DOHH2 (cell line): ENCODE data around the gene NOXA1.

Source experiments
- H3F3A ChIP-seq: fragments of 200-600 bp; sonication (generic), shearing (Covaris generic); 2 replicates; pipeline ENCODE4 v1.6.0; 2016; ENCODE audit warnings: antibody characterized with exemption, mild to moderate bottlenecking; ENCODE audit not compliant: control insufficient read depth, insufficient read depth
- H3K27ac ChIP-seq: fragments of 200-600 bp; sonication (generic); 2 replicates; pipeline ENCODE4 v1.5.1; 2014; ENCODE audit warnings: low read depth, mild to moderate bottlenecking, low read length, moderate library complexity
- H3K27me3 ChIP-seq: fragments of 200-600 bp; sonication (generic); 2 replicates; pipeline ENCODE4 v1.6.1; 2014; ENCODE audit warnings: mild to moderate bottlenecking, low read length, mixed read lengths; ENCODE audit not compliant: control insufficient read depth
- H3K36me3 ChIP-seq: fragments of 200-600 bp; sonication (generic); 2 replicates; pipeline ENCODE4 v1.6.1; 2014; ENCODE audit warnings: mild to moderate bottlenecking, low read length, moderate library complexity, mixed read lengths; ENCODE audit not compliant: control insufficient read depth
- H3K4me1 ChIP-seq: fragments of 200-600 bp; sonication (generic); 2 replicates; pipeline ENCODE4 v1.6.1; 2014; ENCODE audit warnings: mild to moderate bottlenecking, low read length, mixed read lengths; ENCODE audit not compliant: control insufficient read depth
- H3K4me2 ChIP-seq: fragments of 200-600 bp; sonication (generic); 2 replicates; pipeline ENCODE4 v1.6.0; 2014; ENCODE audit warnings: mild to moderate bottlenecking, low read length, moderate library complexity
- H3K4me3 ChIP-seq: fragments of 200-600 bp; sonication (generic); 2 replicates; pipeline ENCODE4 v1.5.1; 2014; ENCODE audit warnings: mild to moderate bottlenecking, low read length, mixed read lengths
- H3K79me2 ChIP-seq: fragments of 200-600 bp; sonication (generic); 2 replicates; pipeline ENCODE4 v1.6.1; 2014; ENCODE audit warnings: mild to moderate bottlenecking, low read length, mixed read lengths; ENCODE audit not compliant: control insufficient read depth
- H3K9me2 ChIP-seq: fragments of 200-600 bp; sonication (generic); replicated peaks from 2 replicates; pipeline ENCODE4 v1.6.1; 2014; ENCODE audit warnings: mild to moderate bottlenecking, low read length, mixed read lengths; ENCODE audit not compliant: control insufficient read depth
- H3K9me3 ChIP-seq: fragments of 200-600 bp; sonication (generic); 2 replicates; pipeline ENCODE4 v1.6.1; 2014; ENCODE audit warnings: antibody characterized with exemption, low read length, mixed read lengths; ENCODE audit not compliant: control insufficient read depth, insufficient read depth
- H4K20me1 ChIP-seq: fragments of 200-600 bp; sonication (generic); 2 replicates; pipeline ENCODE4 v1.6.0; 2014; ENCODE audit warnings: low read depth, mild to moderate bottlenecking, antibody characterized with exemption, low read length, moderate library complexity; ENCODE audit not compliant: control insufficient read depth, insufficient read depth
- EZH2phosphoT487 ChIP-seq: fragments of 200-600 bp; sonication (generic); IDR thresholded peaks from 2 replicates; pipeline ENCODE4 v1.6.1; 2017; ENCODE audit warnings: borderline replicate concordance, mild to moderate bottlenecking, antibody characterized with exemption, low read length, moderate library complexity, mixed read lengths
- TF ChIP-seq, protein P1 (sequence below): fragments of 200-600 bp; sonication (generic); IDR thresholded peaks from one replicate; pipeline ENCODE4 v1.5.1; 2014; ENCODE audit warnings: antibody characterized with exemption, mild to moderate bottlenecking, low read depth, low read length; ENCODE audit not compliant: poor library complexity, severe bottlenecking

The NOXA1 gene

DNA sequence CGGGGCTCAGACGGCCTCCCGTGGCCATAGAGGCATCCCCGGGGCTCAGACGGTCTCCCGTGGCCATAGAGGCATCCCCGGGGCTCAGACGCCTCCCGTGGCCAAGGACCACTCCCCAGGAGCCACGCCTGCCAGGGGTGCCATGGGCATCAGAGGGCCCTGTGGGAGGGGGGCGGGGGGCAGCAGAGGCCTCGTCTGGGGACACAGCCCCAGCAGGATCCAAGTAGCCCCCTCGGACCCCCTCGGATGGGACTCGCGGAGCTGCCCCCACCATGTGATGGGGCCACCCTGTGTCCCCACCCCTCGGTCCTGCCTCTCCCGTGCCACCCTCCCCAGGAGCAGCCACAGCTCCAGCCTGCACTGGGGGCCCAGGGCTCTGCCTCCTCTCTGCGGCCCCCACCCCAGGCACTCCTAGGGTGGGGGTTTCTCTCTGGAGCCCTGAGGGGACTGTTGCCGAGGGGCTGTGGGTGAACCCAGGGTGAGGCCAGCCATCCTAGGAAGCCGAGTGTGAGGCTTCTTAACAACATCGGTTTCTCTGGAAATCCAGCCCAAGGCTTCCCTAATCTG is 15.5 kb downstream of the NOXA1 start:
- Histone ChIP-seq H3K27ac (no peak overlapping the region), H3K27me3 (0 out of 2 replicates have a peak, but pooled peaks cover 4% of the 10 kb centered on the region), H3K4me2 (no peak overlapping the region), H3K4me3 (no peak overlapping the region), H3K9me2 (no peaks in the 10 kb centered on the region), H3F3A (peaks cover 6% of the 10 kb centered on the region), H3K36me3 (no peaks in the 10 kb centered on the region), H3K4me1 (peaks cover 16% of the 10 kb centered on the region), H3K79me2 (no peaks in the 10 kb centered on the region), H3K9me3 (no peaks in the 10 kb centered on the region), H4K20me1 (no peaks in the 10 kb centered on the region)
- no peak for TF ChIP-seq EZH2phosphoT487
- TF ChIP-seq, protein P1, sequence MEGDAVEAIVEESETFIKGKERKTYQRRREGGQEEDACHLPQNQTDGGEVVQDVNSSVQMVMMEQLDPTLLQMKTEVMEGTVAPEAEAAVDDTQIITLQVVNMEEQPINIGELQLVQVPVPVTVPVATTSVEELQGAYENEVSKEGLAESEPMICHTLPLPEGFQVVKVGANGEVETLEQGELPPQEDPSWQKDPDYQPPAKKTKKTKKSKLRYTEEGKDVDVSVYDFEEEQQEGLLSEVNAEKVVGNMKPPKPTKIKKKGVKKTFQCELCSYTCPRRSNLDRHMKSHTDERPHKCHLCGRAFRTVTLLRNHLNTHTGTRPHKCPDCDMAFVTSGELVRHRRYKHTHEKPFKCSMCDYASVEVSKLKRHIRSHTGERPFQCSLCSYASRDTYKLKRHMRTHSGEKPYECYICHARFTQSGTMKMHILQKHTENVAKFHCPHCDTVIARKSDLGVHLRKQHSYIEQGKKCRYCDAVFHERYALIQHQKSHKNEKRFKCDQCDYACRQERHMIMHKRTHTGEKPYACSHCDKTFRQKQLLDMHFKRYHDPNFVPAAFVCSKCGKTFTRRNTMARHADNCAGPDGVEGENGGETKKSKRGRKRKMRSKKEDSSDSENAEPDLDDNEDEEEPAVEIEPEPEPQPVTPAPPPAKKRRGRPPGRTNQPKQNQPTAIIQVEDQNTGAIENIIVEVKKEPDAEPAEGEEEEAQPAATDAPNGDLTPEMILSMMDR = no peak

DNA sequence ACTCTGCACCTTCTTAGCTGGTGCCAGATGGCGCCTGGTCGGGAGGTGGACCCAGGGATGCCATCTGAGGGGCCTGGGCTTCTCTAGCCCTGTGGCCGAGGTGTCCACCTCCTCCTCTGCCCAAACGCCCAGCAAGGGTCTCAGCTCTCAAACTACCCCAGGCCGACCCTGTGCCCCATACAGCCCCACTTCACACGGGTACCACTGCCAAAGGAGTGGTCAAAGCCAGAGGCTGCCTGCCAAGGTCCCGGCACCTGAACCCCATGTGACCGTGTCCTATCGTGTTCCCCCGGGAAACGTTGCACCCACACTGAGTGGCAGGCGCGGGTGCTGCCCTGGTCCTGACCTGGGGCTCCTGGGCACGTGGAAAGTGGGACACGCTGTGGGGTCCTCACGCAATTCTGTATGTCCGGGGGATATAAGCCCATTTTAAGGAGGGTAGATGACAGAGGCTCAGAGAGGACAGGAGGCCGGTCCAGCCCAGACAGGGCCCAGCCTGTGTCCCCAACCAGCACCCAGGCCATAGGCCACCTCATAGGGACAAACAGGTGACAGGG is 16.0 kb downstream of the NOXA1 start:
- no peak overlapping the region for H3K4me2 ChIP-seq
- H3K36me3 ChIP-seq = no peaks in the 10 kb centered on the region
- no peak for TF ChIP-seq EZH2phosphoT487
- TF ChIP-seq, protein P1 = no peak
- H3K9me3 ChIP-seq = no peaks in the 10 kb centered on the region
- no peaks in the 10 kb centered on the region for H3K9me2 ChIP-seq
- no peak overlapping the region for H3K4me3 ChIP-seq
- H3K79me2 ChIP-seq = no peaks in the 10 kb centered on the region
- peaks cover 6% of the 10 kb centered on the region for H3F3A ChIP-seq
- H4K20me1 ChIP-seq = no peaks in the 10 kb centered on the region
- peaks cover 16% of the 10 kb centered on the region for H3K4me1 ChIP-seq
- H3K27me3 ChIP-seq = 0 out of 2 replicates have a peak, but pooled peaks cover 4% of the 10 kb centered on the region
- H3K27ac ChIP-seq = no peak overlapping the region

- 0 out of 2 replicates have a peak, but pooled peaks cover 4% of the 10 kb centered on the region for H3K27me3 ChIP-seq
- H3K79me2 ChIP-seq = no peaks in the 10 kb centered on the region
- H3F3A ChIP-seq = peaks cover 11% of the 10 kb centered on the region
- no peaks in the 10 kb centered on the region for H3K36me3 ChIP-seq
- no peaks in the 10 kb centered on the region for H3K9me3 ChIP-seq
- H4K20me1 ChIP-seq = no peaks in the 10 kb centered on the region; the same call in 1 of the 2 replicates
- H3K27ac ChIP-seq = no peak within 1 kb of the TSS
- TF ChIP-seq, protein P1 = no peak
- no peak for TF ChIP-seq EZH2phosphoT487
- H3K4me3 ChIP-seq = peak within 1 kb of the TSS; percentile 54
- H3K9me2 ChIP-seq = no peaks in the 10 kb centered on the region
- peak within 1 kb of the TSS; percentile 71 for H3K4me2 ChIP-seq
- H3K4me1 ChIP-seq = peaks cover 25% of the 10 kb centered on the region
Measured at GRCh38 chr9:137441289-137441934, 18.2 kb downstream of the NOXA1 start, which contains the start of gene ENTPD8. ENTPD8 (minus strand) TSS chr9:137441357; CDS start chr9:137438285, 3,072 bp downstream.
